ENCODE data around the gene PDP2.

Gene PDP2

GRCh38 chr16:66906916-66907836 lies 26.9 kb downstream of the PDP2 start:
- TF ChIP-seq CTCF (IDR thresholded peaks at IDR 0.05), result no peak

- TF ChIP-seq CTCF (IDR thresholded peaks at IDR 0.05), result no peak
Observed at GRCh38 chr16:66908116-66908515, 27.8 kb downstream of the PDP2 start.

- no peak for TF ChIP-seq CTCF (IDR thresholded peaks at IDR 0.05)
Observed at GRCh38 chr16:66908762-66909559, 28.6 kb downstream of the PDP2 start.

GRCh38 chr16:66910175-66910940 lies 30.0 kb downstream of the PDP2 start:
- TF ChIP-seq CTCF (IDR thresholded peaks at IDR 0.05), result no peak

GRCh38 chr16:66911112-66911511 lies 30.8 kb downstream of the PDP2 start:
- no peak for TF ChIP-seq CTCF (IDR thresholded peaks at IDR 0.05)

GRCh38 chr16:66911801-66912200 lies 31.5 kb downstream of the PDP2 start:
- TF ChIP-seq CTCF (IDR thresholded peaks at IDR 0.05), result no peak

- no peak for TF ChIP-seq CTCF (IDR thresholded peaks at IDR 0.05)
Observed at GRCh38 chr16:66913081-66913480, 32.8 kb downstream of the PDP2 start.

All from LNCAP (cell line).